Head of caudate nucleus (tissue), 42 donors: Measurements from ENCODE around the gene FHDC1.
A peak's percentile ranks its signal among the peaks of the same experiment; 100 is the strongest.

Experiments used
- DNase-seq, 42 donors: peaks; one replicate each; pipeline versions ENCODE4 v3.0.0 to v3.0.0-alpha.2; 2020 to 2021; ENCODE audit warnings: mixed read lengths in 7 of 42
- intact Hi-C: fragments of 100-400 bp; cut with DNase I; formaldehyde crosslinking; loops from one replicate; pipeline ENCODE4 v1.15.0; 2022

Gene FHDC1

DNA sequence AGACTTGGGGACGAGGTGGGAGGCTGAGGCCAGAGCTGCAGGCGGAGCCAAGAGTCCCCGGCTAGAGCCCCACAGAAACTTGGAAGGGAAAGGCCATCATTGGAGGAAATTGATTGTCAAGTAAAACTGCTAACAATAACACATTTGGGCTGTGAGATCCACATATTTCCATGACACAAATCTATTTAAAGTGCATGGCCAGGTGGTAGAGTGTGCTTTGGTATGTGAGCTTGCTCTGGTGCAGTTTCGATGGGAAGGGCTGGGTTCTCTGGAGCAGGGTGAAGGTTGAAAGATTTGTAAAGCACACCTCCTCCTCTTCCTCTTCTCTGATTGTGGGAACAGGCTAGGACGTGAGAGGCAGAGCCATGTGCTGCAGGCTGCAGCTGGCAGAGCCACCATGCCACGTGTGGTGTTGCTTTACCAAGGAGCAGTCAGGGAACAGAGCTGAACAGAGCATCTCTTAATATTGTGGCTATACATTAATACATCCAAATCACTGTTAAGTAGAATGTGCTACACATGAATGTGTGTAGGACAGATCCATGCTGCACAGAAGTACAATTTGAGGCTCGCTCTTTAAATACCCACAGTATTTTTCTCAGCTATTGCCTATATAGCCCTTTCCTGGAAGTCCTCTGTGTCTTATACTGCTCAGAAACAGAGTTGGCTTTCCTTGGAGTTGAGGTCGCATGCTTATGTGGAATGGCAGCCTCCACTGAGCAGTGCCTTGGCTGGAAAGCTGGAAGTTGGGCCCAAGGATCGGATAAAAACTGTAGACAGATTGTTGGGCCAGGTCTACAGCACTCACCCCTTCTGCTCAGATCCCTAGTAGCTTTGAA lies 37.7 kb downstream of the FHDC1 start:
- intact Hi-C loops = no loop called here
- DNase-seq = peak in 32 of 42 donors; percentile 12 to 83 (median 44)

DNA sequence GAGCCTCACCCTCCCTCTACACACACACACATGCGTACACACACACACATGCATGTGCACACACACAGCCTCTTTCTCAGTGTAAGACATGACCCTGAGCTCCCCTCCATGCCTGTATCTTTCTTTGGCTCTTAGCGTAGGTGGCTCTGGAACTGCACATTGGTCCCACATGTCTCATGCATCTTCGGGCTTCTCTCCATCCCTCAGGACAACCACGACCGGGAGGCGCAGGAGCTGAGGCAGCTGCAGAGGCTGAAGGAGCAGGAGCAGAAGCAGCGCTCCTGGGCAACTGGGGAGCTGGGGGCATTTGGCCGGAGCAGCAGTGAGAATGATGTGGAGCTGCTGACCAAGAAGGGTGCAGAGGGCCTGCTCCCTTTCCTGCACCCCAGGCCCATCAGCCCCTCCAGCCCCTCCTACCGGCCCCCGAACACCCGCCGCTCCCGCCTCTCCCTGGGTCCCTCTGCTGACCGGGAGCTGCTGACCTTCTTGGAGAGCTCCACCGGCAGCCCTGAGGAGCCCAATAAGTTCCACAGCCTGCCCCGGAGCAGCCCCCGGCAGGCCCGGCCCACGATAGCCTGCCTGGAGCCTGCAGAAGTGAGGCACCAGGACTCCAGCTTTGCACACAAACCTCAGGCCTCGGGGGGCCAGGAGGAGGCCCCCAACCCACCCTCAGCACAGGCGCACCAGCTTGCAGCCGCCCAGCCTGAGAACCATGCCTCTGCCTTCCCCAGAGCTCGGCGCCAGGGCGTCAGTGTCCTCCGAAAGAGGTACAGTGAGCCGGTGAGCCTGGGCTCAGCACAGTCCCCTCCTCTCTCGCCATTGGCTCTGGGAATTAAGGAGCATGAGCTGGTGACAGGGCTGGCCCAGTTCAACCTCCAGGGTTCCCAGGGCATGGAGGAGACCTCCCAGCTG lies 38.6 kb downstream of the FHDC1 start:
- intact Hi-C loops = no loop called here
- peak in 1 of 42 donors; percentile 28 for DNase-seq

DNA sequence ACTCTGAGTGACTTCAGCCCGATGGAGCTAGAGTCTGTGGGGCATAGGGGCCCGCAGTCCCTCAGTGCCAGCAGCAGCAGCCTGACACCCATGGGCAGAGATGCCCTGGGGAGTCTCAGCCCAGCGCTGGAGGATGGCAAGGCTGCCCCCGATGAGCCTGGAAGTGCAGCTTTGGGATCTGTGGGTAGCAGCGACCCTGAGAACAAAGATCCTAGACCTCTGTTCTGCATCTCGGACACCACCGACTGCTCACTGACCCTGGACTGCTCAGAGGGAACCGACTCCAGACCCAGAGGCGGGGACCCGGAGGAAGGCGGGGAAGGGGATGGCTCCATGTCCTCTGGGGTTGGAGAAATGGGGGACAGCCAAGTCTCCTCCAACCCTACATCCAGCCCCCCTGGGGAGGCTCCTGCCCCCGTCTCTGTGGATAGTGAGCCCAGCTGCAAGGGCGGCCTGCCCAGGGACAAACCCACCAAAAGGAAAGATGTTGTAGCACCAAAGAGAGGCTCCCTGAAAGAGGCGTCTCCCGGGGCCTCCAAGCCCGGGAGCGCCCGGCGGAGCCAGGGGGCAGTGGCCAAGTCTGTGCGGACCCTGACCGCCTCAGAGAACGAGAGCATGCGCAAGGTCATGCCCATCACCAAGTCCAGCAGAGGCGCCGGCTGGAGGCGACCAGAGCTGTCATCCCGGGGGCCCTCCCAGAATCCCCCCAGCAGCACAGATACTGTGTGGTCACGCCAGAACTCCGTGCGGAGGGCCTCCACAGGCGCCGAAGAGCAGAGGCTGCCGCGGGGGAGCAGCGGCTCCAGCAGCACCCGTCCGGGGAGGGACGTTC lies 39.5 kb downstream of the FHDC1 start:
- intact Hi-C loops = no loop called here
- peak in 1 of 42 donors; percentile 16 for DNase-seq

DNA sequence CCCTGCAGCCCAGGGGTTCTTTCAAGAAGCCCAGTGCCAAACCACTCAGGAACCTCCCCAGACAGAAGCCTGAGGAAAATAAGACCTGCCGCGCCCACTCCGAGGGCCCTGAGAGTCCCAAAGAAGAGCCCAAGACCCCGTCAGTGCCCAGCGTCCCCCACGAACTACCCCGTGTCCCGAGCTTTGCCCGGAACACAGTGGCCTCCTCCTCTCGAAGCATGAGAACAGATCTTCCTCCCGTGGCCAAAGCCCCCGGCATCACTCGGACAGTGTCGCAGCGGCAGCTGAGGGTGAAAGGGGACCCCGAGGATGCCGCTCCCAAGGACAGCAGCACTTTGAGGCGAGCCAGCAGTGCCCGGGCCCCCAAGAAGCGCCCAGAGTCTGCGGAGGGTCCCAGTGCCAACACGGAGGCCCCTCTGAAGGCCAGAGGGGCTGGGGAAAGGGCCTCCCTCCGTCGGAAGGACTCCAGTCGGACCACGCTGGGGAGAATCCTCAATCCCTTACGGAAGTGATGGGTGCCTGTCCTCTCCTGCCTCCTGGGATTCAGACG lies 40.2 kb downstream of the FHDC1 start:
- intact Hi-C loops = no loop called here
- peak in 1 of 42 donors; percentile 39 for DNase-seq

GRCh38 chr4:152979731-152980330 lies 43.7 kb downstream of the FHDC1 start:
- peak in 1 of 42 donors; percentile 31 for DNase-seq
- intact Hi-C loops = no loop called here

- DNase-seq = peak in 4 of 42 donors; percentile 16 to 47 (median 21)
- intact Hi-C loops = no loop called here
Observed at GRCh38 chr4:152981278-152981677, 45.2 kb downstream of the FHDC1 start.

GRCh38 chr4:152981842-152982241 lies 45.7 kb downstream of the FHDC1 start:
- no peak for DNase-seq
- intact Hi-C loops = no loop called here

GRCh38 chr4:152983221-152983620 lies 47.1 kb downstream of the FHDC1 start:
- DNase-seq = peak in 1 of 42 donors; percentile 7
- intact Hi-C loops = no loop called here

GRCh38 chr4:152983774-152984411 lies 47.8 kb downstream of the FHDC1 start:
- peak; percentile 31 to 95 (median 74) for DNase-seq
- intact Hi-C loops = no loop called here

DNA sequence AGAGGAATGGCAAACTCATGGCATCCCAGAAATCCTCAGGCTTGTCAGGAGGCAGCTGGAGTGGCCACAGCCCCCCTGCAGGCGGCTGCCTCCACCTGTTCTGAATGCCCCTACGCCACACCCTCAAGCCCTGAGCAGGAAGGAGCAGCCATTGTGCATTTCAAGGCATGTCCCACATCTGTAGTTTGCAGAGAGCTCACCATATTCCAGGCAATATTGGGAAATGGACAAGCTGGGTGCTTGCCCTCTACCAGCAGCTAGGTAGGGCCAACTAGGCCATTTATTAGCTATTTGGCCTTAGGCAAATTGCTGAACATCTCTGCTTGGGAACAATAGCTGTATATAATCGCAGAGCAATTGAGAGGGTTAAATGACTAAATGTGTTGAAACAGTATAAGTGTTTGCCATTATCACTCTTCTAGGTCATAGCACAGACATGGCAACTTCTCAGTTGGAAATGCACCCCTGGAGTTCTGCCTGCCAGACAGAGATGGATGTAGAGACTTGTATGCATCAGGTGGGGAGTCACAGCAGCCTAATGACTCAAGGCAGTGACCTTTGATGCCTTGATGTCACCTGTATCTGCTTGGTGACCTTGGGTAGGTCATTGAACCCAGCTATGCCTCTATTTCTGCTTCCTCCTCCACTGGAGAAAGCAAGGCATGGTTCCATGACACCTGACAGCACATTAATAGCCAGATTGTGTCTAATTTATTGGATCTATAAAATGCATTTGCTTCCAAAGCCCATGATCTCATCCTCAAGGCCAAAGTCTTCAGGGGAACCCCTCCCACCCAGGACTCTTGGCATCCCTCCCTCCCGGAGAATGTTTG lies 52.8 kb downstream of the FHDC1 start:
- no peak for DNase-seq
- intact Hi-C loops = no loop called here

DNA sequence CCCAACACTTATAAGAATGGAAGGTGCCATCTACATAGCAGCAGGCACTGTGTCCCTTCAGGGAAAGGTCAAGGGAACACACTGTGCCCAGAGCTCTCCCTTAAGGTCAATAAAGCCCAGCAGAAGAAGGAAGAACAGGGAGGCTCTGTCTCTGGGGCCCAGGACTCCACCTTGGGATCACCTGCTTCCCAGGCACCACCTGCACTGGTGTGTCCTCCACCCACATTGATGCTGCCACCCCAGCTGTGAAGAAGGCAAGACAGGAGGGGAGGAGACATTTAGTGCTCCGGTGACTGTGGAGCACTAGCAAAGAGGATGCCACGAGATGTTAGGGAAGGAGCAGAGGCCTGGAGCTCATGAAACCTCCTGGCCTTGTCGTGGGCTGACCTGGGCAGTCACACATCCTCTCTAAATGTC lies 53.4 kb downstream of the FHDC1 start:
- no peak for DNase-seq

DNA sequence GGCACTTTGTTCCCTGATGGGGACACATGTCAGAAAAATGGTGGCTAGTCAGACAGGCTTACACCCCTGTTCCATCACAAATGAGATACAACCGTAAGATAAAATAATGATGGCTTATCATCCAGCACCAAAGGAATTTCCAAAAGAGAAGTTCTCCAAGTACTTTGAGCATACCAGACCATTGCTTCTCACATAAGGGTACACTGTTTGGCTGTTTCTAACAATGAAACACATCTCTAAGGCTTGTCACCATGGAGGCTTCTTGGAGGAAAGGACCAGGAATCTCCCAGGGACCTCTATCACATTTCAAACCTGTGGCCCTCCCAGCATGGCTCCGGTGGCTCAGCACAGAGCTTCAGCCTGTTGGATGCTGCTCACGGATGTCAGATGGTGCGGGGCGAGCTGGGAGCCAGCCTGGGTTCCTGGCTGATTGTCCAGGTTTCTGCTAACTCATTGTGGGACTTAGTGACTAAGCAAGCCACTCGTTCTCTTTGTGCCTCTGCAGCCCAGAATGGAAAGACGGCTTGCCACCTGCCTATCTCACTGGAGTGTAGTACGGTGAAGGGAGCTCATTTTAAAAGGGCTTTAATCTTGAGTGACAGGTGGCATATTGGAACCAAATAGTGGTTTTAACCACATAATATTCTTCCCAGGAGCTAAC lies 54.5 kb downstream of the FHDC1 start:
- DNase-seq = peak in 6 of 42 donors; percentile 7 to 58 (median 32)
- intact Hi-C loops = no loop called here

More for the DNA sequence above, 53.4 kb downstream of the FHDC1 start:
- intact Hi-C loops = no loop called here

DNA sequence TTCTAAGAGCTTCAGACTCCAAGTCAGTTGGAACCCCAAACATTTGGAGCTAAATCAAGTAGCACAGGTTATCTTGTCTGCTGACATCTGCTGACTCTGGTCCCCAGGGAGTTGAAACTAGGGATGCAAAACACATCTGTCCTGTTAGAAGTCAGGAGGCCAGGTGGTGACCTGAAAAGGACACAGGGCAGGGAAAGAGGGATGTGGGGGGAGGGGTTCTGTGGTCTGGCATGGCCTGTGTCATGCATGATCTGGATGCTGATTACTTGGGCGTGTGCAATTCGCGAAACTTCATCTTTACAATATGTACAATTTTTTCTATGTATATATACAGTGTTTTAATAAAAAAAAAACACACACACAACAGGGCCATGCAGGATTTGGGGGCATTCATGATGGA lies 55.3 kb downstream of the FHDC1 start:
- DNase-seq = no peak
- intact Hi-C loops = no loop called here

DNA sequence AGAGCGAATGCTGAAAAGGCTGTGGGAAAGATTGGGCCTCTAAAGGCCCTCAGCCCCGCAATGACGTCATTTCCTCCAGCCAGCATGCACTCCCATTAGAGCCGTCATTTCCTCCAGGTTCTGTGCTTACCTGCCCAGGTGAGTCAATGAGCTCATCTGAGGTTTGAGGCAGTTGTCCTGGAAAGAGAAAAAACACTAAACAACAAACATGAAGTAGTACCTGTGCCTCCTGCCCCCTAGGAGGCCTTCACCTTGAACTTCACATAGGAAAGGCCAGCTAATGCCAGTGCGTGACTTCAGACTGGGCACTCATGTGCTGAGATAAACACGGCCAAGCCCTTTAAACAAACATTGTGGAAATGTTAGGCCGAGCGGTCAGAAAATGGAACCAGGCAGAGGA lies 55.9 kb downstream of the FHDC1 start:
- intact Hi-C loops = no loop called here
- no peak for DNase-seq

DNA sequence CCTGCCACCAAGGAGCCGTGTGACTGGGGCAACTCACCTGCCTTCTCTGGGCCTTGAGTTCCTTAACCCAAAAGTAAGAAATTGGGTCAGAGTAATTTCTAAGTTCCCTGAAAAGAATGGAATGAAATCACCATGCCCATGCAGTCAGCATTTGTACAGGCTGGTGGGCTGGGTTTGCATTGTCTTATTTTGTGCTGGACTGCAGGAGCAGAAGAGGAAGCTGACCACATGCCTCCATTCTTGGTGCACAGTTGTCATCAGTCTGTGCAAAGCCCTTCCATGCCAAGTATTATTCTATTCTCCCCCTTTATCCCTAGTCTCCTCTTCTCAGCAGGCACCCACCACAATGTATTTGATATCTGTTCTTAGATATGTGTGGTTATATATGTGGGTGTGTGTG lies 56.3 kb downstream of the FHDC1 start:
- intact Hi-C loops = no loop called here
- no peak for DNase-seq

- intact Hi-C loops = no loop called here
- DNase-seq = no peak
Observed at GRCh38 chr4:152994038-152994437, 57.9 kb downstream of the FHDC1 start.
